Caco-2 (cell line): ENCODE measurements around the gene LIMD2. TPM values are rescaled to one million over a fixed set of nuclear protein-coding genes. Genes with fewer than 3 reads are reported as not detected.

ENCODE experiments used
- BruUV-seq: library from RNA; stranded (reverse); fragments of 400-500 nt; replicated peaks from 2 replicates; lab custom pipeline; 2021; lab: Mats Ljungman, UMichigan
- CTCF ChIA-PET: fragments of 300-600 bp; sonication (Branson Sonifier 250); formaldehyde crosslinking; loops from one replicate; lab custom pipeline; 2022; ENCODE audit warnings: antibody characterized with exemption; lab: Charles Lee
- POLR2A ChIA-PET: fragments of 300-600 bp; sonication (Branson Sonifier 250); formaldehyde crosslinking; loops from one replicate; lab custom pipeline; 2022; ENCODE audit warnings: antibody characterized with exemption; lab: Charles Lee
- DNase-seq, 2 experiments: peaks; one replicate each; pipeline versions ENCODE4 v3.0.0 to v3.0.0-alpha.2; 2020 to 2022
- H3K27me3 ChIP-seq: replicated peaks from 2 replicates; pipeline ENCODE4 v1.6.0; 2011; ENCODE audit warnings: low read length; ENCODE audit not compliant: control insufficient read depth, insufficient read depth
- H3K36me3 ChIP-seq: 2 replicates; pipeline ENCODE4 v1.5.1; 2011; ENCODE audit warnings: low read length; ENCODE audit not compliant: control insufficient read depth, insufficient read depth
- H3K4me1 ChIP-seq: fragments of 250-450 bp; sonication (Bioruptor Pico); 2 replicates; pipeline ENCODE4 v1.5.1; 2020; ENCODE audit warnings: mild to moderate bottlenecking
- H3K4me3 ChIP-seq: 2 replicates; pipeline ENCODE4 v1.5.1; 2011; ENCODE audit warnings: low read depth, mild to moderate bottlenecking, control low read depth, low read length
- H3K9me3 ChIP-seq: fragments of 250-450 bp; sonication (Bioruptor Pico); 2 replicates; pipeline ENCODE4 v1.5.1; 2020; ENCODE audit warnings: mild to moderate bottlenecking, moderate library complexity
- H3K27ac Mint-ChIP-seq: one replicate; pipeline ENCODE4 v1.8.0; 2022; ENCODE audit warnings: mixed read lengths; ENCODE audit not compliant: unreplicated experiment
- H3K27me3 Mint-ChIP-seq: one replicate; pipeline ENCODE4 v1.8.0; 2022; ENCODE audit warnings: mixed read lengths; ENCODE audit not compliant: insufficient read depth, unreplicated experiment
- H3K36me3 Mint-ChIP-seq: one replicate; pipeline ENCODE4 v1.8.0; 2022; ENCODE audit warnings: mild to moderate bottlenecking, mixed read lengths; ENCODE audit not compliant: insufficient read depth, unreplicated experiment
- H3K4me1 Mint-ChIP-seq: one replicate; pipeline ENCODE4 v1.8.0; 2022; ENCODE audit warnings: low read depth, mixed read lengths; ENCODE audit not compliant: unreplicated experiment
- H3K4me3 Mint-ChIP-seq: one replicate; pipeline ENCODE4 v1.8.0; 2022; ENCODE audit warnings: mild to moderate bottlenecking, moderate library complexity, mixed read lengths; ENCODE audit not compliant: unreplicated experiment
- H3K9me3 Mint-ChIP-seq: one replicate; pipeline ENCODE4 v1.8.0; 2022; ENCODE audit warnings: mixed read lengths; ENCODE audit not compliant: unreplicated experiment
- intact Hi-C: fragments of 100-400 bp; cut with micrococcal nuclease; formaldehyde crosslinking; loops from one replicate; pipeline ENCODE4 v1.10.0; 2022; ENCODE audit not compliant: unreplicated experiment
- total RNA-seq: library from RNA; stranded (reverse); gene quantifications from 2 replicates; pipeline ENCODE4 v1.2.3, GENCODE V29; 2022
- TF ChIP-seq, protein P1 (sequence below), 2 experiments: fragments of 200-600 bp in 1 of 2; IDR thresholded peaks; 1 replicate in 1 of 2; 2 replicates in 1 of 2; pipeline versions ENCODE4 v1.5.1 to v1.8.0; 2011 to 2022; ENCODE audit warnings: antibody characterized with exemption in 1 of 2, control low read depth in 1 of 2, inconsistent platforms in 1 of 2, low read depth in 1 of 2, low read length in 1 of 2, mild to moderate bottlenecking in 1 of 2, moderate library complexity in 1 of 2; ENCODE audit not compliant: insufficient read depth in 1 of 2, severe bottlenecking in 1 of 2, unreplicated experiment in 1 of 2

Gene LIMD2
- total RNA-seq, 1 experiment from 2014 or later: 4.1 TPM

DNA sequence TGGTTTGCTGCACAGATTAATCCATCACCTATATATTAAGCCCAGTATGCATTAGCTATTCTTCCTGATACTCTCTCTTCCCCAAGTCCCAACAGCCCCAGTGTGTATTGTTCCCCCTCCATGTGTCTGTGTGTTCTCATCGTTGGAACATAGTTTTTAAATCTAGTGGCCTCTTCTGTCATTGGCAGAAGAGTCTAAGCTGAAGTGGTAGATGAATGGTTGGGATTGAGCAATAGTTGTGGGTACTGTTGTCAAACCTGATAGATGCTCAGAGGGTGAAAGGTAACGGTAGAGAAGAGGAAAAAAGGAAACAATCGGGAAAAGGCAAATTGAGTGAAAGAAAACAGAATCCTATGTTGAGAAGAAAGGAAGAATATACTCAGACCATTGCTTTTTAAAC is 47.8 kb downstream of the LIMD2 start:
- H3K27ac Mint-ChIP-seq: no peak overlapping the region
- intact Hi-C loops: no loop called here
- H3K36me3 Mint-ChIP-seq: no peaks in the 10 kb centered on the region
- Histone ChIP-seq H3K27me3 (no peaks in the 10 kb centered on the region), H3K4me3 (no peak overlapping the region), H3K9me3 (no peaks in the 10 kb centered on the region), H3K4me1 (no peaks in the 10 kb centered on the region), H3K36me3 (no peaks in the 10 kb centered on the region)
- no peak overlapping the region for H3K4me3 Mint-ChIP-seq
- no TSS peak for BruUV-seq
- no peak for DNase-seq
- no peaks in the 10 kb centered on the region for H3K27me3 Mint-ChIP-seq
- POLR2A ChIA-PET: no interaction called here
- no peaks in the 10 kb centered on the region for H3K9me3 Mint-ChIP-seq
- CTCF ChIA-PET: no interaction called here
- TF ChIP-seq, protein P1, sequence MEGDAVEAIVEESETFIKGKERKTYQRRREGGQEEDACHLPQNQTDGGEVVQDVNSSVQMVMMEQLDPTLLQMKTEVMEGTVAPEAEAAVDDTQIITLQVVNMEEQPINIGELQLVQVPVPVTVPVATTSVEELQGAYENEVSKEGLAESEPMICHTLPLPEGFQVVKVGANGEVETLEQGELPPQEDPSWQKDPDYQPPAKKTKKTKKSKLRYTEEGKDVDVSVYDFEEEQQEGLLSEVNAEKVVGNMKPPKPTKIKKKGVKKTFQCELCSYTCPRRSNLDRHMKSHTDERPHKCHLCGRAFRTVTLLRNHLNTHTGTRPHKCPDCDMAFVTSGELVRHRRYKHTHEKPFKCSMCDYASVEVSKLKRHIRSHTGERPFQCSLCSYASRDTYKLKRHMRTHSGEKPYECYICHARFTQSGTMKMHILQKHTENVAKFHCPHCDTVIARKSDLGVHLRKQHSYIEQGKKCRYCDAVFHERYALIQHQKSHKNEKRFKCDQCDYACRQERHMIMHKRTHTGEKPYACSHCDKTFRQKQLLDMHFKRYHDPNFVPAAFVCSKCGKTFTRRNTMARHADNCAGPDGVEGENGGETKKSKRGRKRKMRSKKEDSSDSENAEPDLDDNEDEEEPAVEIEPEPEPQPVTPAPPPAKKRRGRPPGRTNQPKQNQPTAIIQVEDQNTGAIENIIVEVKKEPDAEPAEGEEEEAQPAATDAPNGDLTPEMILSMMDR (IDR thresholded peaks at IDR 0.05; ENCODE audit: insufficient read depth in 1 of 2, low read depth in 1 of 2, low read length in 1 of 2, severe bottlenecking in 1 of 2, unreplicated experiment in 1 of 2): no peak
- H3K4me1 Mint-ChIP-seq: no peaks in the 10 kb centered on the region

DNA sequence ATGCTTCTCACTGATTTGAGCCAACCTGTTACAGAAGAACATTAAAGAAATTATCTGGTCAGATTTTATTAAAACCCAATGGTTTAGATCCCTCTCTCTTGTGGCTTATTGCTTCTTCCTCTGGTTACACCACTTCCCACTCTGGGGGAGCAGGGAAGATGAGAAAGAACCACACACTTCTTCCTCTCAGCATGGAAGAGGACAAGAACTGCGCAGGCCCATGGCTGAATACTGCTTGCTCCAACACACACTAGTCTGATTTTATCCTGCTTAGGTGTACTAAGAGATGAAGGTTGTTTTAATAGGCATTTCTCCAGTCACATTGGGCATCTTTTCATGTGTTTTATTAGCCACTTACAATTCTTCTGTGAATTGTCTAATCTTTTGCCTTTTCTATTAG is 50.1 kb downstream of the LIMD2 start:
- ChIA-PET CTCF (no interaction called here), POLR2A (no interaction called here)
- TF ChIP-seq, protein P1 (IDR thresholded peaks at IDR 0.05; ENCODE audit: insufficient read depth in 1 of 2, low read depth in 1 of 2, low read length in 1 of 2, severe bottlenecking in 1 of 2, unreplicated experiment in 1 of 2): no peak
- Mint-ChIP-seq H3K36me3 (no peaks in the 10 kb centered on the region), H3K4me3 (no peak overlapping the region), H3K27me3 (no peaks in the 10 kb centered on the region), H3K4me1 (no peaks in the 10 kb centered on the region), H3K9me3 (no peaks in the 10 kb centered on the region), H3K27ac (no peak overlapping the region)
- intact Hi-C loops: no loop called here
- no peak for DNase-seq
- no peaks in the 10 kb centered on the region for H3K9me3 ChIP-seq
- H3K4me1 ChIP-seq: no peaks in the 10 kb centered on the region
- H3K4me3 ChIP-seq: no peak overlapping the region
- no peaks in the 10 kb centered on the region for H3K27me3 ChIP-seq
- no peaks in the 10 kb centered on the region for H3K36me3 ChIP-seq
- no TSS peak for BruUV-seq

DNA sequence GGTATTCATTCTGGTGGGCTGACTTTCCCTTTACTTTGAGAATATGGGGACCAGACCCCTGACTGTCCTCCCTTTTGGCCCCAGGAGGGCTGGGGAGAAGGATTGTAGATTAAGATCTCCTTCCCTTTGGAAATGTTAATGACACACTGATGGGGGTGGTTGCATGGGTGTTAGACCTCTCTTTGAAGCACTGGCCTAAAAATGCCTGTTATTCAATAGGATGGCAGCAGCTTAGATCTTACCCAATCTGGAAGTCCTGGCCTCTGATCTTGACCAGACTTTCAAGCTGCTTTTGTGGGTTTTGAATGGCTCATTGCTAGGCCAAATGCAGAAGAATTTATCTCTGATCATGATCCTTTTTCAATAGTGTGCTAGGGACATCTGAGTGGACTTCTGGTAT is 52.0 kb downstream of the LIMD2 start:
- Mint-ChIP-seq H3K4me1 (no peaks in the 10 kb centered on the region), H3K9me3 (no peaks in the 10 kb centered on the region), H3K4me3 (no peak overlapping the region), H3K27me3 (no peaks in the 10 kb centered on the region), H3K27ac (no peak overlapping the region), H3K36me3 (no peaks in the 10 kb centered on the region)
- no peak for DNase-seq
- Histone ChIP-seq H3K9me3 (no peaks in the 10 kb centered on the region), H3K27me3 (no peaks in the 10 kb centered on the region), H3K4me1 (no peaks in the 10 kb centered on the region), H3K4me3 (no peak overlapping the region), H3K36me3 (no peaks in the 10 kb centered on the region)
- TF ChIP-seq, protein P1 (IDR thresholded peaks at IDR 0.05; ENCODE audit: insufficient read depth in 1 of 2, low read depth in 1 of 2, low read length in 1 of 2, severe bottlenecking in 1 of 2, unreplicated experiment in 1 of 2): no peak
- BruUV-seq: no TSS peak
- intact Hi-C loops: no loop called here
- ChIA-PET CTCF (no interaction called here), POLR2A (no interaction called here)
